Body of pancreas (tissue), 4 donors: ENCODE results near the gene ENDOU. TPM values are rescaled to one million over a fixed set of nuclear protein-coding genes. Genes with fewer than 3 reads are reported as not detected.

Experiments used
- ATAC-seq: fragments of 150-250 bp; one replicate; pipeline ENCODE4 v1.9.1; 2016
- DNase-seq, 4 donors: peaks; one replicate each; pipeline ENCODE4 v3.0.0-alpha.2; 2019
- H3K27ac ChIP-seq, 4 donors: fragments of 200-600 bp; sonication (generic); 1 replicate in 3 of 4; 2 replicates in 1 of 4; pipeline versions ENCODE4 v1.5.1 to v1.6.1; 2016 to 2019; ENCODE audit warnings: mild to moderate bottlenecking in 1 of 4, mixed read lengths in 1 of 4, moderate library complexity in 1 of 4
- H3K27me3 ChIP-seq, 2 donors: fragments of 200-600 bp; sonication (generic); one replicate each; pipeline ENCODE4 v1.6.0; 2016; ENCODE audit warnings: mild to moderate bottlenecking in 1 of 2
- H3K36me3 ChIP-seq, 2 donors: fragments of 200-600 bp; sonication (generic); replicated peaks in 1 of 2; 2 replicates each; pipeline ENCODE4 v1.5.1; 2016; ENCODE audit warnings: low read depth in 2 of 2; ENCODE audit not compliant: insufficient read depth in 1 of 2
- H3K4me1 ChIP-seq: fragments of 200-600 bp; sonication (generic); one replicate; pipeline ENCODE4 v1.6.0; 2016
- H3K4me3 ChIP-seq, 2 donors: fragments of 200-600 bp; sonication (generic); 1 replicate in 1 of 2; 2 replicates in 1 of 2; pipeline ENCODE4 v1.5.1; 2016 to 2019
- H3K9me3 ChIP-seq, 3 donors: fragments of 200-600 bp; sonication (generic); 1 replicate in 2 of 3; 2 replicates in 1 of 3; pipeline ENCODE4 v1.5.1; 2016
- POLR2A ChIP-seq, 3 donors: fragments of 450-650 bp; IDR thresholded peaks; one replicate each; pipeline ENCODE4 v1.6.1; 2016; ENCODE audit warnings: antibody characterized with exemption in 3 of 3, mild to moderate bottlenecking in 2 of 3
- WGBS, 2 donors: methylation state at CpG; one replicate each; pipeline ENCODE4 v1.1.5; 2017; 5-methylcytosine and 5-hydroxymethylcytosine counted together
- intact Hi-C: fragments of 100-400 bp; cut with DNase I; formaldehyde crosslinking; loops from one replicate; pipeline ENCODE4 v1.15.1; 2023
- total RNA-seq, 2 donors: library from RNA; depleted of rRNA; stranded (reverse); fragments of >200 nt; gene quantifications; one replicate each; pipeline ENCODE4 v1.1.0, GENCODE V29; 2016
- TF ChIP-seq, protein P1 (sequence below), 7 experiments: fragments of 450-650 bp in 4 of 7; fragments of 200-600 bp in 3 of 7; sonication (generic) in 3 of 7; IDR thresholded peaks; one replicate each; pipeline ENCODE4 v1.5.1; 2016 to 2019; ENCODE audit warnings: antibody characterized with exemption in 7 of 7

ENDOU gene
- total RNA-seq, 2 donors from 2014 or later = not detected

DNA sequence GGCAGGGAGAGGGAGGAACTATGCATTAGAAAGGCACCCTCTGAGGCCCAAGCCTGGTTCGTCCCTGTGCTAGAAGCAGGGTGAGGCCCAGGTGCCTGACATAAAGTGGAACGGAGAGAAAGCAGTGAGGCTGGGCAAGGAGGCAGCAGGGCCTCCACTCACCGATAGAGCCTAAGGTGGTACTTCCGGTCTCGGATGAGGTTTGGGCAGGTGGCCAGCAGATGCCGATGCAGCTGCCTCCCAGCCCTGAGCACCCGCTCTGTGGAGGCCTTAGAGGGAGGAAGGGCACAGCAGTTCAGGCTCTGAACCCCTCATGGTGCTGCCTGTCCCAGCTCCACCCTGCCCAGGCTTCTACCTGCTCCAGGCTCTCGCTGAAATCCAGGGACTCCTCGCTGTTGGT is 26.3 kb upstream of the ENDOU start:
- no peaks in the 10 kb centered on the region for H3K9me3 ChIP-seq
- H3K27ac ChIP-seq = no peak overlapping the region
- H3K36me3 ChIP-seq = no peaks in the 10 kb centered on the region
- intact Hi-C loops = no loop called here
- H3K4me3 ChIP-seq = no peak overlapping the region
- 73 to 79% methylated on average over 7 to 9 of the region's 9 CpGs for WGBS, 2 donors
- TF ChIP-seq, protein P1, sequence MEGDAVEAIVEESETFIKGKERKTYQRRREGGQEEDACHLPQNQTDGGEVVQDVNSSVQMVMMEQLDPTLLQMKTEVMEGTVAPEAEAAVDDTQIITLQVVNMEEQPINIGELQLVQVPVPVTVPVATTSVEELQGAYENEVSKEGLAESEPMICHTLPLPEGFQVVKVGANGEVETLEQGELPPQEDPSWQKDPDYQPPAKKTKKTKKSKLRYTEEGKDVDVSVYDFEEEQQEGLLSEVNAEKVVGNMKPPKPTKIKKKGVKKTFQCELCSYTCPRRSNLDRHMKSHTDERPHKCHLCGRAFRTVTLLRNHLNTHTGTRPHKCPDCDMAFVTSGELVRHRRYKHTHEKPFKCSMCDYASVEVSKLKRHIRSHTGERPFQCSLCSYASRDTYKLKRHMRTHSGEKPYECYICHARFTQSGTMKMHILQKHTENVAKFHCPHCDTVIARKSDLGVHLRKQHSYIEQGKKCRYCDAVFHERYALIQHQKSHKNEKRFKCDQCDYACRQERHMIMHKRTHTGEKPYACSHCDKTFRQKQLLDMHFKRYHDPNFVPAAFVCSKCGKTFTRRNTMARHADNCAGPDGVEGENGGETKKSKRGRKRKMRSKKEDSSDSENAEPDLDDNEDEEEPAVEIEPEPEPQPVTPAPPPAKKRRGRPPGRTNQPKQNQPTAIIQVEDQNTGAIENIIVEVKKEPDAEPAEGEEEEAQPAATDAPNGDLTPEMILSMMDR (IDR thresholded peaks at IDR 0.05) = no peak
- no peak for TF ChIP-seq POLR2A (IDR thresholded peaks at IDR 0.05)
- no peaks in the 10 kb centered on the region for H3K27me3 ChIP-seq
- ATAC-seq (no peak), DNase-seq (no peak)
- peaks cover 44% of the 10 kb centered on the region for H3K4me1 ChIP-seq

GRCh38 chr12:47750916-47751470 is 25.7 kb upstream of the ENDOU start:
- no peak for TF ChIP-seq POLR2A (IDR thresholded peaks at IDR 0.05)
- TF ChIP-seq, protein P1 (IDR thresholded peaks at IDR 0.05) = no peak
- intact Hi-C loops = no loop called here
- ATAC-seq (no peak), DNase-seq (no peak)
- Histone ChIP-seq H3K27me3 (no peaks in the 10 kb centered on the region), H3K27ac (no peak overlapping the region), H3K4me3 (no peak overlapping the region), H3K36me3 (no peaks in the 10 kb centered on the region), H3K9me3 (no peaks in the 10 kb centered on the region), H3K4me1 (peaks cover 40% of the 10 kb centered on the region)
- 86 to 89% methylated on average over 16 to 18 of the region's 19 CpGs for WGBS, 2 donors

DNA sequence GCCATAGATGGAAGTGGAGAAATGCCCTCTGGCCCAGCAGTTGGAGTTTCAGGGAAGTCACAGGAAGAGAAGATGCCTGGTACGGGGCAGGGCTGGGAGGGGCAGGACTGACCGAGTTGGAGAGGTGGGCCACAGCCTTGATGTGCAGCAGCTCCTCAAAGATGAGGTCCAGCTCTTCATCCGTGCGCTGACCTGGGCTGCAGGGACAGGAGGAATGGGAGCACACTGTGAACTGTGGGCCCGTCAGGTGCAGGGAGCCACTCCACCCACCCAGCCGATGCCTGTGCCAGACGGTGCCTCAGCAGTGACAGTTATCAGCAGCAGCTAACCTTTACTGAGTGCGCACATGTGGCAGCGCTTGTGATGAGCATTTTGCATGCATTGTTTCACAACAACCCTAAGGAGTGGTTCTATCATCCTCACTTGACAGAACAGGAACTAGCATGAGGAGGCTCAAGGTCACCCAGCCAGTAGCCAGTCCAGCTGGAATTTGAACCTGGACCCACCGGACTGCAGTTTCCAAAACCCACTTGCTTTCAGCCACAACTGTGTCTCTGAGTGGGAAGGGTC is 25.0 kb upstream of the ENDOU start:
- no peaks in the 10 kb centered on the region for H3K9me3 ChIP-seq
- ATAC-seq = no peak
- TF ChIP-seq, protein P1 (IDR thresholded peaks at IDR 0.05) = no peak
- TF ChIP-seq POLR2A (IDR thresholded peaks at IDR 0.05) = no peak
- H3K36me3 ChIP-seq = no peaks in the 10 kb centered on the region
- no peak overlapping the region for H3K27ac ChIP-seq
- H3K4me1 ChIP-seq = peaks cover 33% of the 10 kb centered on the region
- H3K4me3 ChIP-seq = no peak overlapping the region
- WGBS, 2 donors = 76 to 85% methylated on average over 4 to 10 of the region's 10 CpGs
- intact Hi-C loops = no loop called here
- no peak for DNase-seq
- no peaks in the 10 kb centered on the region for H3K27me3 ChIP-seq

DNA sequence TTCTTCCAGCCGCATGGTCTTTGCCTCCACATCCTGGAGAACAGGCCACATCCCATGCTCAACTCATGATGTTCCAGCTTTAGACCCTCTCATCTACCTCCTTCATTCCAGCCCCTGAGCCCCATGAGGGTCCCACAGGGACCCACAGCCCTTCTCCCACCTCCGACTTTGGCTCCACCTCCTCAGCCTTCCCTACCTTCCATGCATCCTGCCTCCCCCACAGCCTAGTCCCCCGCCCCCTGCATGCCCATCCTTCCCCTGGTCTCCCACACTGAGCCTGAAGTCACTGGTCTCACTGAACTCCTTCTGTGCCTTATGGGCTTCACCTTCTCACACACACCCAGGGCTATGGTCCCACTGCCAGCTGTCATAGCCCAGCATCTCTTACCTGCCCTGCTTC is 23.6 kb upstream of the ENDOU start:
- intact Hi-C loops = no loop called here
- Histone ChIP-seq H3K27ac (no peak overlapping the region), H3K4me1 (peaks cover 24% of the 10 kb centered on the region), H3K36me3 (no peaks in the 10 kb centered on the region), H3K27me3 (no peaks in the 10 kb centered on the region), H3K4me3 (no peak overlapping the region), H3K9me3 (no peaks in the 10 kb centered on the region)
- ATAC-seq (no peak), DNase-seq (no peak)
- no peak for TF ChIP-seq POLR2A (IDR thresholded peaks at IDR 0.05)
- TF ChIP-seq, protein P1 (IDR thresholded peaks at IDR 0.05) = no peak
- WGBS, 2 donors = 70 to 93% methylated on average over 3 of the region's 3 CpGs

DNA sequence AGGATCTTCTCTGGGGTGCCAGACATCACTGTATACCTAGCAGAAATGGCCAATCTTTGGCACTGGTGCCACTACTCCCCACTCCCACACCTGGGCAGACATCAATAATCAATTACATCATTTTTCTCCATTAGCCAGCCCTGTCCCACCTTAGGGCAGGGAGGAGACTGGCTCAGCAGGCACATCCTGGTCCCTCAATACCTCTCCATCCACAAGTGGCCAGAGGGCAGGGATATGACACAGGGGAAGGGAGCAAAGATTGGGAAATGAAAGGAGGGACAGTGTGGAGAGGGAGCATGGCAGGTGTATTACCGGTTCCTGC is 23.2 kb upstream of the ENDOU start:
- WGBS, 2 donors = 73 to 82% methylated on average over 1 of the region's 1 CpG
- Histone ChIP-seq H3K27ac (no peak overlapping the region), H3K4me1 (peaks cover 23% of the 10 kb centered on the region), H3K27me3 (no peaks in the 10 kb centered on the region), H3K9me3 (no peaks in the 10 kb centered on the region), H3K36me3 (no peaks in the 10 kb centered on the region), H3K4me3 (no peak overlapping the region)
- DNase-seq = no peak
- intact Hi-C loops = no loop called here
- ATAC-seq = no peak
- no peak for TF ChIP-seq POLR2A (IDR thresholded peaks at IDR 0.05)
- TF ChIP-seq, protein P1 (IDR thresholded peaks at IDR 0.05) = no peak
